Ishikawa (cell line): ENCODE results near the gene IFI44.
A peak's percentile ranks its signal among the peaks of the same experiment; 100 is the strongest.

Experiments used
- CEBPB ChIP-seq: IDR thresholded peaks from 2 replicates; pipeline ENCODE4 v1.6.1; 2012
- CREB1 ChIP-seq: IDR thresholded peaks from 2 replicates; pipeline ENCODE4 v1.6.1; 2012; ENCODE audit warnings: low read depth
- EGR1 ChIP-seq: IDR thresholded peaks from 2 replicates; pipeline ENCODE4 v1.6.1; 2012
- EP300 ChIP-seq: IDR thresholded peaks from 2 replicates; pipeline ENCODE4 v1.6.1; 2012; ENCODE audit warnings: borderline replicate concordance
- FOXM1 ChIP-seq: IDR thresholded peaks from 2 replicates; pipeline ENCODE4 v1.6.1; 2012; ENCODE audit warnings: low read depth, borderline replicate concordance
- NFIC ChIP-seq: IDR thresholded peaks from 2 replicates; pipeline ENCODE4 v1.6.1; 2012
- RAD21 ChIP-seq: IDR thresholded peaks from 2 replicates; pipeline ENCODE4 v1.6.1; 2012; ENCODE audit warnings: low read depth
- TAF1 ChIP-seq: IDR thresholded peaks from 2 replicates; pipeline ENCODE4 v1.6.1; 2012; ENCODE audit warnings: low read depth, mild to moderate bottlenecking
- TCF12 ChIP-seq: IDR thresholded peaks from 2 replicates; pipeline ENCODE4 v1.6.1; 2012; ENCODE audit warnings: low read depth
- TEAD4 ChIP-seq: IDR thresholded peaks from 2 replicates; pipeline ENCODE4 v1.6.1; 2012
- USF1 ChIP-seq: IDR thresholded peaks from 2 replicates; pipeline ENCODE4 v1.6.1; 2012
- YY1 ChIP-seq: IDR thresholded peaks from 2 replicates; pipeline ENCODE4 v1.6.1; 2012; ENCODE audit warnings: low read depth
- ZBTB7A ChIP-seq: IDR thresholded peaks from 2 replicates; pipeline ENCODE4 v1.6.1; 2012; ENCODE audit warnings: low read depth
- TF ChIP-seq, protein P1 (sequence below): IDR thresholded peaks from 2 replicates; pipeline ENCODE4 v1.6.1; 2012
- TF ChIP-seq, protein P2 (sequence below): IDR thresholded peaks from 2 replicates; pipeline ENCODE4 v1.6.1; 2012; ENCODE audit warnings: low read depth, mild to moderate bottlenecking

The IFI44 gene

DNA sequence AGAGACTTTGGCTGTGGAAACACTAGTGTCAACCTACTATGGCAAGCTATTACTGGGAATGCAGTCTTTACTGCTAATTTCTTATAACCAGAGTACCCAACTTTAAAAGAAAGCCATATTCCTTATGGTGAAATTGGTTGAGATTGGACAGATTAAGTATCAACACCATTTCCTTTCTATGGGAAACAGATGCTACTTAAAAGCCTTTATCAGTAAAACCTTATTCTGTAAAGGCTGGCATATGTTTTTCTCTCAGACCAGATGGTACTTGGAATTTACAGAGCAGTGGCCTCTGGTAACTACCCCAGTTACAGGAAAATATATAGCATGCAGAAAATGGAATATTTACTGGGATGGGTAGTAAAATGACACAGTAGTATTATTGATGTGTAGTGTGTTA, 18.8 kb downstream of the IFI44 start:
- TF ChIP-seq EGR1: no peak
- TF ChIP-seq, protein P1, sequence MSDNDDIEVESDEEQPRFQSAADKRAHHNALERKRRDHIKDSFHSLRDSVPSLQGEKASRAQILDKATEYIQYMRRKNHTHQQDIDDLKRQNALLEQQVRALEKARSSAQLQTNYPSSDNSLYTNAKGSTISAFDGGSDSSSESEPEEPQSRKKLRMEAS: no peak
- TF ChIP-seq TEAD4: no peak
- no peak for TF ChIP-seq RAD21

DNA sequence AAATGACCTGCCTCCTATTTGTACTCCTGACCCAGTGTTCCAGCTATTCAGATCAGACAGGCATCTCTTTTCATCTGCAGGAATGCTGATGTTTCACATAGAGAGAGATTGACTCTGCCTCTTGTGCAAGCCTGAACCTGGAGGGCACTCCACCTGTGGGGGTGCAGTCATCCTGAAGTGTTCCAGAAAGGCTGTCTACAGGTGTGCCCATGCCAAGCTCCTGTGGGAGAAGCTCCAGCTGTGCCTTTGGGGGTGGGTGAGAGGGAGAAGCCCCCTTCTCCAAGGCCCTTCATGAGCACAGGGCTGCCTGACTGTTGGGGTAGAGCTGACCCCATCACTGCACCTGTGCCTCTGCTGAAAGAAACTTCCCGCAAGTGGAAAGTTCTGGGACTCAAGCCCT, 22.8 kb downstream of the IFI44 start:
- no peak for TF ChIP-seq CEBPB
- TF ChIP-seq RAD21: no peak

DNA sequence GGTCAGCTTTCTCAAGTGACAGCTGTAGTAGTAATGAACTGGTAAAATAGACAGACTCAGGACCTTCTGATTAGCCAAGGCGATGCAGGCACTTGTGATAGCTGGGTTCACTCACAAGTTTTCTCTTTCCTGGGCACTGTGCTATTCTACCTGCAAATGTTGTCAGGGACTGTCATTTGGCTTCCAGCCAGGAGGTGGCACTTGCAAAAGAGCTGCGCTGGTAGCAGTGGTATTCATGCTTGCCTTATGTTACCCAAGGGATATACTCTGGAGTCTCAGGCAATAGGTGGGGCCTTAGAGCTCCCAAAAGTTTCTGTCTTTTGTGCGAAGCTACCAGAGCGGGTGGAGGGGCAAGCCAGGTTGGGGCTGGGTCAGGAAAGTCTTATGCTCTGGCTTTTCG, 23.5 kb downstream of the IFI44 start:
- TF ChIP-seq ZBTB7A: no peak
- no peak for TF ChIP-seq USF1
- no peak; the same call in 1 of the 2 replicates for TF ChIP-seq NFIC
- no peak for TF ChIP-seq YY1

GRCh38 chr1:78676347-78676982, 26.8 kb downstream of the IFI44 start:
- TF ChIP-seq TAF1 (no peak), ZBTB7A (no peak), RAD21 (peak; percentile 82), EGR1 (no peak)
- TF ChIP-seq, protein P1: no peak

DNA sequence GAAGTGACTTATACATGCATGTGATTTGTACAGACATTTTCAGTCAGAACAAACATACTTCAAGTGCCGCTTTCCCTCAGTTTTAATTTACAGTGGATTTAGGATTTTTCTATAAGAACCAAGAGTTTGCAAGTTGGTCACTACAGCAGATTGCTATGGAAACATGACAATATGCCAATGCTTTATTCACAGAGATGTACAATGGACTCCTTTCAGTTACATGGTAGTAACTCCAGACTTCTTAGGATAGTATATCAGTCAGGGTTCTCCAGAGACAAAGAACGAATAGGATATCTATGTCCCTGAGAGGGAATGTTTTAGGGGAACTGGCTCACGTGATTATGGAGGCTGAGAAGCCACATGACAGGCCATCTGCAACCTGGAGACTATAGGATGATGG, 27.4 kb downstream of the IFI44 start:
- no peak for TF ChIP-seq USF1
- no peak for TF ChIP-seq ZBTB7A
- TF ChIP-seq FOXM1: no peak
- TF ChIP-seq CEBPB: no peak
- no peak for TF ChIP-seq YY1
- no peak for TF ChIP-seq CREB1
- TF ChIP-seq TCF12: no peak
- no peak for TF ChIP-seq TAF1

DNA sequence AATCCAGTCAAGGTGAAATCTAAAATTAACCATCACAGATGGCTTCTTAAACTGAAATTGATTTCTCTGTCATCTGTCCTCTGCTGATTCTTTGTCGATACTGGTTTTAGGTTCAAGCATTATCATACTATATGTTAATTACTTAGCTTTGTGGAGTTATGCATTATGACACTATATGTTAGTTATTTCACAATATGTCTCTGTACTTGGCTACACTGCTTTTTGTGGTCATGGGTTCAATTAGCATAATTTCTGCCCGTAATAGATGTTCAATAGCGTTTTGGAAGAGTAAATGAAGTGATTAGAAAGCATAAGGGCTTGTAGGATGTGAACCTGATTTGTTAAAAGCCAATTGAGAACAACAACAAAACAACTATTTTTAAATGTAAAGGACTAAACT, 28.2 kb downstream of the IFI44 start:
- no peak for TF ChIP-seq RAD21
- no peak for TF ChIP-seq TCF12
- TF ChIP-seq TAF1: no peak
- TF ChIP-seq USF1: no peak
- no peak for TF ChIP-seq ZBTB7A
- no peak for TF ChIP-seq EGR1
- TF ChIP-seq, protein P1: no peak
- no peak for TF ChIP-seq YY1
- TF ChIP-seq NFIC: no peak
- TF ChIP-seq FOXM1: no peak
- TF ChIP-seq TEAD4: no peak
- TF ChIP-seq CREB1: no peak
- no peak for TF ChIP-seq EP300
- TF ChIP-seq, protein P2, sequence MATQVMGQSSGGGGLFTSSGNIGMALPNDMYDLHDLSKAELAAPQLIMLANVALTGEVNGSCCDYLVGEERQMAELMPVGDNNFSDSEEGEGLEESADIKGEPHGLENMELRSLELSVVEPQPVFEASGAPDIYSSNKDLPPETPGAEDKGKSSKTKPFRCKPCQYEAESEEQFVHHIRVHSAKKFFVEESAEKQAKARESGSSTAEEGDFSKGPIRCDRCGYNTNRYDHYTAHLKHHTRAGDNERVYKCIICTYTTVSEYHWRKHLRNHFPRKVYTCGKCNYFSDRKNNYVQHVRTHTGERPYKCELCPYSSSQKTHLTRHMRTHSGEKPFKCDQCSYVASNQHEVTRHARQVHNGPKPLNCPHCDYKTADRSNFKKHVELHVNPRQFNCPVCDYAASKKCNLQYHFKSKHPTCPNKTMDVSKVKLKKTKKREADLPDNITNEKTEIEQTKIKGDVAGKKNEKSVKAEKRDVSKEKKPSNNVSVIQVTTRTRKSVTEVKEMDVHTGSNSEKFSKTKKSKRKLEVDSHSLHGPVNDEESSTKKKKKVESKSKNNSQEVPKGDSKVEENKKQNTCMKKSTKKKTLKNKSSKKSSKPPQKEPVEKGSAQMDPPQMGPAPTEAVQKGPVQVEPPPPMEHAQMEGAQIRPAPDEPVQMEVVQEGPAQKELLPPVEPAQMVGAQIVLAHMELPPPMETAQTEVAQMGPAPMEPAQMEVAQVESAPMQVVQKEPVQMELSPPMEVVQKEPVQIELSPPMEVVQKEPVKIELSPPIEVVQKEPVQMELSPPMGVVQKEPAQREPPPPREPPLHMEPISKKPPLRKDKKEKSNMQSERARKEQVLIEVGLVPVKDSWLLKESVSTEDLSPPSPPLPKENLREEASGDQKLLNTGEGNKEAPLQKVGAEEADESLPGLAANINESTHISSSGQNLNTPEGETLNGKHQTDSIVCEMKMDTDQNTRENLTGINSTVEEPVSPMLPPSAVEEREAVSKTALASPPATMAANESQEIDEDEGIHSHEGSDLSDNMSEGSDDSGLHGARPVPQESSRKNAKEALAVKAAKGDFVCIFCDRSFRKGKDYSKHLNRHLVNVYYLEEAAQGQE: no peak
- no peak for TF ChIP-seq CEBPB

- TF ChIP-seq ZBTB7A (no peak), USF1 (no peak), TEAD4 (no peak), CEBPB (no peak), CREB1 (no peak), YY1 (no peak), RAD21 (no peak), TAF1 (no peak), NFIC (no peak), TCF12 (no peak), FOXM1 (no peak), EP300 (no peak), EGR1 (no peak)
- TF ChIP-seq, protein P1: no peak
- TF ChIP-seq, protein P2: no peak
Measured at GRCh38 chr1:78678324-78678723, 28.7 kb downstream of the IFI44 start.
